Measurements from ENCODE around the gene ARHGAP15. TPM values are rescaled to one million over a fixed set of nuclear protein-coding genes. Genes with fewer than 3 reads are reported as not detected.

Gene ARHGAP15
- total RNA-seq, 1 experiment from 2014 or later, result not detected

DNA sequence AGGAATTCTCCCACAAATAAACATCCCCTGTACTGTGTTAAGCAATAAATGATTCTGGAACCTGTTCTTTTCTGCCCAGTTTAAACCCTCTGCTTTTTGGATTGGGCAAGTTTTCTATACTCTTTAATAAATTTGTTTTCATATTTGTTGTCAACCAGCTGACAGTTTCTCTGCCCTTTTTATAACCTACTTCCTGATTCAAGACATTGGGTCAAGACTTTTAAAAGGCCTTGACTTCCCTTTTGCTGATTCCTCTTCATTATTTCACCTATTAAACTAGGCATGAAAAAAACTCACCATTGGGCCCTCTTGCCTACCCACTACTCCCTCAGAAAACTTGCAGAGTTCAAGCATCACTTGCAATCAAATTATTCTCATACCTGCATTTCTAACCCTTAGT is 459.5 kb downstream of the ARHGAP15 start:
- DNase-seq, result no peak
- no peaks in the 10 kb centered on the region for H3K36me3 ChIP-seq
- no peak overlapping the region for H3K4me3 ChIP-seq
- H3K9me3 ChIP-seq, result no peaks in the 10 kb centered on the region
- no peaks in the 10 kb centered on the region for H3K27me3 ChIP-seq

DNA sequence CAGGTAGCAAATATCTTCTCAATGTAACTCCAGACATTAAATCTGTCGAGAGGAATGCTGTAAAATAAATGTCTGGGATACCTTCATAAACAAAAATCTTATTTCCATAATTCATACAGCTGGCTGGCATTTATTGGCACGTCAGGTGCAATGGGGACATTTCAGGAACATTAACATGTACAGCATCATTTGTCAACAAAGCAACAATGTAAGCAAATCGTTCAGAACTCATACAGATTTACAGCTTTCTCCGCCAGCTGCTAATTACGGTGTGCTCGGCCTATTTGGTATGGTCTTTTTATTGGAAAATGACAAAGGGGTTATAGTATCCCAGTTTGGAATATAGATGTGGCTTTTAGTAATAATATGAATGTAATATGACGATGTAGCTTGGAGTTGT is 464.9 kb downstream of the ARHGAP15 start:
- no peaks in the 10 kb centered on the region for H3K36me3 ChIP-seq
- no peaks in the 10 kb centered on the region for H3K27me3 ChIP-seq
- H3K4me3 ChIP-seq, result no peak overlapping the region
- DNase-seq, result no peak
- no peaks in the 10 kb centered on the region for H3K9me3 ChIP-seq

DNA sequence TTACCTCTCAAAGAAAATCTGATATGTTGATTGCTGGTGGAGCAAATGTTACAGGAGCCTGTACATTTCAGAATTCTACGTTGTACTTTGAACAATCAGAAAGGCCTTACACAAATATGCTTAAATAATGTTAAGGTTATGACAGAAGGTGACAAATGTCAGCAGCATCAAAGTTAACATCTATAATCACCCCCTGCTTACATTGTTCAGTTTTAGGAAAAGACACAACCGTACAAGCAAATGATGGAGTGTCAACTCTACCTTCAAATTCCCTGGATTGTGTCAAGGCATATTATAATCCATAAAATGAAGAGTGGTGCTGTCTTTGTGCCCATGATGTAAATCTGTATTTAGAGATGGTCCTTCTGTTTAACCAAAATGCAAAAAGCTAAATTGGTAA is 465.5 kb downstream of the ARHGAP15 start:
- no peak for DNase-seq
- no peaks in the 10 kb centered on the region for H3K27me3 ChIP-seq
- H3K4me3 ChIP-seq, result no peak overlapping the region
- H3K9me3 ChIP-seq, result no peaks in the 10 kb centered on the region
- no peaks in the 10 kb centered on the region for H3K36me3 ChIP-seq

DNA sequence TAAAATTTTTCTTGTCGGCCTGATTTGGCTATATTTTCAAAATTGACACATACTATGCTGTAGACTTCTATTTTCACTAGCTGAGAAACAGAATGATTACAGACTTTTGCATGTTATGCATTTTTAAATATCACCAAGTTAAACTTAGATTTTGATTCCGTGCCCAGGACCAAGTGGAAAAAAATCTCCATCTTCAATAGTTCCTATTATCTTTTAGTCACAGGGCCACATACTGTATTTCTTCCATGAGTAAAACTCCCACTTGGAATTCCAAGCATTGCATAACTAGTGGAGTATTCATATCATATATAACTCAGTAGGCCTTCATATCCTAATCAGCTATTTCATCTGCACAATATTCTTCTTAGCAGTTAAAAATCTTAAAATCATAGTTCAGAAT is 470.9 kb downstream of the ARHGAP15 start:
- DNase-seq, result no peak
- Histone ChIP-seq H3K9me3 (no peaks in the 10 kb centered on the region), H3K4me3 (no peak overlapping the region), H3K36me3 (no peaks in the 10 kb centered on the region), H3K27me3 (no peaks in the 10 kb centered on the region)

DNA sequence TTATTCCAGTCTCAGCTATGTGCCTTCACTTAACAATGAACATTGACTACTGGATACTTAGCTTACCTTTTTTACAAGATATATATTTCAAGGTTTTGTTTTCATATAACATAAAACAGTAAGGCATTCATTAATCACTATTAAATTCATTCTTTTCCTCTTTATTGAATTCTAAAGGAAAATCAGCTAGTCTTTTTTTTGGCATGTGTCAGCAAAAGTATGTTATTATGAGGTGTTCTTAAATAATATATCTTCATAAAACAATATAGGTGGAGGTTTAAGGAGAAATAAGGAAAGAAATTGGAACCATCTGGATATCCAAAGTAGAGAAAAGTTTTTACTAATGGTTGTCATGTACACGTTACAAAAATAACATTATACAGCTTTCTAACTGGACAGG is 472.6 kb downstream of the ARHGAP15 start:
- no peaks in the 10 kb centered on the region for H3K36me3 ChIP-seq
- H3K27me3 ChIP-seq, result no peaks in the 10 kb centered on the region
- DNase-seq, result no peak
- H3K4me3 ChIP-seq, result no peak overlapping the region
- no peaks in the 10 kb centered on the region for H3K9me3 ChIP-seq

DNA sequence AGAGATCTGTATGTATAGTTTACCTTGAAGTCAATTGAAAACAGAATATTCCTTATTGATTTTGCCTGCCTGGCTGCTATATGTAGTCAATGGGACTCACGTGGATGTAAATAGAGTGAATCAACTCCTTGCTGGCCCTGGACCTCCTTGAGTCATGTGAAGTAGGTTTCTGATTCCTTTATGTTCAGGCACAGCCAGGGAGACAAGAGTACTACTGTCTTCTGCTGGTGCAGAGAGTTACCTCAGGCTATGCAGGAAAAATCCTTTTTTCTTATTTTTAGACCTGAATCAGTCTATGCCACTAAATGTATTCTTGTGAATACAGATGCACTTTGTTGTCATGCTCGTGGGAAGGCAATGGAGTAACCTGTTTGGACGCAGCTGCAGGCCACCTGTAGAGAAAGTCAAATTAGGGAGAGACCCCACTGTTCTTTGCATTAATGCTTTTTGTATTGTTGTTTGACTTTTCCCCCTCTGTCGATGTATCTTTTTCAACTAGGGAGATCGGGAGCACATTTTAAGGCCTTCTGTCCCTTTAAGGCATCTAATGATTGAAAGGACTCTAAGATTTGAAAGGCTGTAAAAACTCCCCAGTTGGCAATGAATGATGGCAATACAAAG is 473.9 kb downstream of the ARHGAP15 start:
- Histone ChIP-seq H3K4me3 (no peak overlapping the region), H3K9me3 (no peaks in the 10 kb centered on the region), H3K27me3 (no peaks in the 10 kb centered on the region), H3K36me3 (no peaks in the 10 kb centered on the region)
- no peak for DNase-seq

DNA sequence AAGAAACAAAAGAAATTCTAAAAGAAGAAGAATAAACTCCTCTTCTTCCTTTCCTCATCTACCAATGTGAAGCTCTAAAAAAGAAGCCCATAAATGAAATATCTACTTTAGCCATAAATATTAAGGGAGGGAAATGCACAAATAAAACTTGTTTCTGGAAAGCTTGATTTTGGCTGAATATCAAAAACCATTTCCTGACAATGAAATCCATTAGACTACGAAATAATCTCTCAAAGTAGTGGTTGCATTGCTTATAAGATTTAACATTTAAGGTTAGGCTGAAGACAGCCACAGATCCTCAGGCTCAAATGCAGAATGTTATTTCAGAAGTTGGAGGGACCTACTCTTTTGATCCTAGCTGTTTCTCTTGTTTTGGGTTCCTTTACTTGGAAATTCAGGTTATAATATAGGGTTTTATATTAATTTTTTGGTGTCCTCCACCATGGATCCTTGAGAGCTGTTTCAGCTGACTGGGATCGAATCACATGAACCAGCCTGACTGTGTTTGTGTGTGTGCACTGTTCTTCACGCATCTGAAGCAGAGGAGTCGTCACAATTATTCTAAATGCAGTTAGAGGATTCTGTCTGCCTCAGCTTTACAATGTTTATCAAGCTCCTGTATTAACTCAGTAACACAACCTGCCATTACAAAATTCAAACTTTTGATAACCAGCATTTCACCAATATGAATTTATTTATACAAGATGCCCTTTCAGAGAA is 474.8 kb downstream of the ARHGAP15 start:
- no peak overlapping the region for H3K4me3 ChIP-seq
- H3K36me3 ChIP-seq, result no peaks in the 10 kb centered on the region
- no peak for DNase-seq
- H3K9me3 ChIP-seq, result no peaks in the 10 kb centered on the region
- H3K27me3 ChIP-seq, result no peaks in the 10 kb centered on the region

DNA sequence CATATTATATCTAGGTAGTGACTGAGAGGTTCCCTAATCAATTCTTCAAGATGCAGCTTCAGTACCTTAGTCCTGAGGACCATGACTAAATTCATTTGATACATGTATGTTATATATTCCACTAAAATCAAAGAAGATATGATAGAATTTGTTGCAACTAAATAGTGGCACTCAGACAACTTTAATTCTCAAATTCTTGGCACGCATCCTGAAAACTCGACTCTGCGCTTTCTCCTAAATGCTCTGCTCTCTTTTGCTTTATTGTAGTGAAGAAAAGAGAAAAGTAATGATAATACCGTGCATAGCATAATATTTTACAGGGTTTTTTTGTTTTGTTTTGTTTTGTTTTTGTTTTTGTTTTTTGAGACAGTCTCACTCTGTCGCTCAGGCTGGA is 475.3 kb downstream of the ARHGAP15 start:
- no peak for DNase-seq
- Histone ChIP-seq H3K4me3 (no peak overlapping the region), H3K9me3 (no peaks in the 10 kb centered on the region), H3K27me3 (no peaks in the 10 kb centered on the region), H3K36me3 (no peaks in the 10 kb centered on the region)

DNA sequence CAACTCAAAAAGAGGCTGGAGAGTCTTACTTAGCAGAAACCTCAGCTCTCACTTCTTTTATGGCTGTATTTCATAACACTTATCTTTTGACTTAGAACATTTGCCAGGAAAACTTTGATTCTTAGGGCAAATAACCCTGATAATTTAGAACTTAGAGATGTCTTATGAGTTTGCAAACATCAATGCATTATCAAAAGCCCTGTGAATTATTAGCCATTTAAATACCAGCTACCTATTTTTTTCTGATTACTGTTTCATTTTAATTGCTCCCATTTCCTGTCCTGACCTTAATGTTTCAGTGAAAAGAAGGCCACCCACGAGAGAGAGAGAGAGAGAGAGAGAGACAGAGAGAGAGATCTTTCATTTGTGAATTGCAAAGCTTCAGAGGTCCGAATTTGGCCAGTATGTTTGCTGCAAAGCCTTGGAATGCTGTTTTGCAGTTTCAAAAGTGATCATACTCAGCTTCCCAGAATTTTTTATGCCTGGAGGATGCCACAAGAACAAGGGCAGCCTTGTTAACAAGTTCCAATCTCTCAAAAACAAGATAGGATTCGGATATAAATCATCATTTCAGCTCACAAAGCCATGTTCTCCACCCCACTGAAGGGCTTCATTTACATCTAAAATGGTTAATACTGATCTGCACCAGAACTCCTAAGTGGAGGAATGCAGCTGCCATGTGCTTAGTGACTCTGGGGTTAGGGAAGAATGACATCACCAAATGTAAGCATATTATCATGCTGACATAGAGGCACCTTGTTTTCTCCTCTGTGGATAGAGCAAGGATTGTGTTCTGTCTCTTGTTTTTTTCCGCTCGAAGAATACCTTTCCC is 478.2 kb downstream of the ARHGAP15 start:
- Histone ChIP-seq H3K36me3 (no peaks in the 10 kb centered on the region), H3K27me3 (no peaks in the 10 kb centered on the region), H3K9me3 (no peaks in the 10 kb centered on the region), H3K4me3 (no peak overlapping the region)
- DNase-seq, result no peak

DNA sequence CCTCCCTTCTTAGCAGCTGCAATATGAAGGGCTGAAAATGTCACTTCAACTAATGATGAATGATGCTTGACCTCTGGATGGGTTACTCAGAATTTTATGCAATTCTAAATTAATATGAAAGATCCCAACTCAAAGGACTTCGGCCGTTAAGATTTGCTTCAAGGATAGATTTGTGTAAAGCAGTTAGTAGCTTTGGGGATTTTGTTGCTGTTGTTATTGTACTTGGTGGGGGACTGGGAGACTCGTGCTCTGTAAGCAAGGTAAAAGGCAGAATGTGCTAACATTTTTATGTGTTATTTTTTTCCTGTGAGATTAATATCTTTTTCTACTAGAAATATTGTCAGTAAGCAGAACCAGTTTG is 478.8 kb downstream of the ARHGAP15 start:
- H3K36me3 ChIP-seq, result no peaks in the 10 kb centered on the region
- no peaks in the 10 kb centered on the region for H3K9me3 ChIP-seq
- H3K27me3 ChIP-seq, result no peaks in the 10 kb centered on the region
- H3K4me3 ChIP-seq, result no peak overlapping the region
- DNase-seq, result no peak

DNA sequence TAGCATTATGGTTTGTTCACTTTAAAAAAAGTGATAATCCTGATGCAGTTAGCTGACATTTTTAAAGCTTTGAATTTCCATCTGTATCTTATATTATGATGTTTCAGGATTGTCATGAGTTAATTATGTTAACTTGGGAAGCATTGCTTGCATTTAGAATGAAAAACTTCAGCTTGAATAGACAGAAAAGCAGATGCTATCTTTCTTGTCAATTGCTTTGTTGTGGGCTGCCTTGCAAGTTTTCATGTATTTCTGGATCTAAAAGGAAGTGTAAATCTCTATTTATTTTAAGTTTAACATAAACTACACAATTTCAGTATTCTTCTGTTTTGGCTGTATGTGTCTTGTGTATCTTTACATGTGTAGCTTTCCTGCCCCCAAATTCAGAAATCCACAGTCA is 479.5 kb downstream of the ARHGAP15 start:
- DNase-seq, result no peak
- Histone ChIP-seq H3K36me3 (no peaks in the 10 kb centered on the region), H3K4me3 (no peak overlapping the region), H3K27me3 (no peaks in the 10 kb centered on the region), H3K9me3 (no peaks in the 10 kb centered on the region)

DNA sequence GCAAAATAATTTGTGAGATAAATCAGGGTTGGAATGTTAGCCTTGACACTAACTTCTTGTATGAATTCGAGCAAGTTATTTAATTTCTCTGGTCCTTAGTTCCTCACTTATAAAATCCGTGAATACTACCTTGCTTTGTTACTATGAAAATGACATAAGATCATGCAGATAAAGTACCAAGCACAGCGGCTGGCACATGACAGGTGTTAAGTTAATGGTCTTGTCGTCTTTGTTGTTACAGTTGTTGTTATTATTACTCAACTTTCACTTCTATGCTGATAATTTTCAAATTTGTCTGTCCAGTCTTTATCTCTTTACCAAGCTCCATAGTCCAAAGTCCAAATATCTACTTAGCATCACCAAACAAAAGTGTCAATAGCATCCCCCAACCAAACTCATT is 482.1 kb downstream of the ARHGAP15 start:
- Histone ChIP-seq H3K4me3 (no peak overlapping the region), H3K9me3 (no peaks in the 10 kb centered on the region), H3K27me3 (peaks cover 3% of the 10 kb centered on the region; the same call in 1 of the 2 replicates), H3K36me3 (no peaks in the 10 kb centered on the region)
- DNase-seq, result no peak

DNA sequence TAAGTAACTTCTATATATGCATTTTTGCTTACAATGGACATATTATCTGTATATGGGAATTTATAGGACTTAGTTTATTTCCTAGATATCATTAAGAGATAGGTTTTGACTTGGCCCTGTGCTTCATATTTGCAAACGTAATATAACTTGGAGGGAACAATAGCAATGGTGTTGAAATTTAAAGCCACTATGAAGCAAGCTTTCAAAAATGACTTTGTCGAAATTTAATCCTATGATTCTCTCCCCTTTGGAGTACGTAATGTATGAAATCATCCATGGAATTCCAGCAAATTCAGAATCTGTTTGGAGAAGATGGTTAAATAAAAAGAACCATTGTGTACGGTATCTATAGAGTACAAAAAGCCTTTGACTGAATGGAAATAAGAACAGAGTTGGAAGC is 486.3 kb downstream of the ARHGAP15 start:
- Histone ChIP-seq H3K9me3 (no peaks in the 10 kb centered on the region), H3K36me3 (no peaks in the 10 kb centered on the region), H3K4me3 (no peak overlapping the region), H3K27me3 (peaks cover 3% of the 10 kb centered on the region; the same call in 1 of the 2 replicates)
- no peak for DNase-seq

DNA sequence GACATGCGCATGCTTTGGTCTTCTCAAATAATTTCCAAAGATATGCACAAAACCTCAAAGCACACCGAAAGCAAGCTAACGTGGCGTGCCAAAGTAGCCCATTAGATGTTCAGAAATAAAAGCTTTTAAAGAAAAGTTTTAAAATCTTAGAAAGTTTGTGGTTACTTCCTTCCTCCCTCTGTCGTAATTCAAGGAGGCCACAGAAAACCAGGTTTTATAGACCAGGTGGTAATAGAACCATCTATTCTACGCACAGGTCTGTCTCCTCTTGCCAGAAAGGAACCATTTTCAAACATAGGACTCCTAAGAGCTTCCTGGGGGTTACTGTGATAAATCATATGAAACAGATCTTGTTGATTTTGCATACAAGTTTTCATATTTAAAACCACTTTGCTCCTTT is 487.2 kb downstream of the ARHGAP15 start:
- Histone ChIP-seq H3K4me3 (no peak overlapping the region), H3K27me3 (peaks cover 3% of the 10 kb centered on the region; the same call in 1 of the 2 replicates), H3K9me3 (no peaks in the 10 kb centered on the region), H3K36me3 (no peaks in the 10 kb centered on the region)
- no peak for DNase-seq

DNA sequence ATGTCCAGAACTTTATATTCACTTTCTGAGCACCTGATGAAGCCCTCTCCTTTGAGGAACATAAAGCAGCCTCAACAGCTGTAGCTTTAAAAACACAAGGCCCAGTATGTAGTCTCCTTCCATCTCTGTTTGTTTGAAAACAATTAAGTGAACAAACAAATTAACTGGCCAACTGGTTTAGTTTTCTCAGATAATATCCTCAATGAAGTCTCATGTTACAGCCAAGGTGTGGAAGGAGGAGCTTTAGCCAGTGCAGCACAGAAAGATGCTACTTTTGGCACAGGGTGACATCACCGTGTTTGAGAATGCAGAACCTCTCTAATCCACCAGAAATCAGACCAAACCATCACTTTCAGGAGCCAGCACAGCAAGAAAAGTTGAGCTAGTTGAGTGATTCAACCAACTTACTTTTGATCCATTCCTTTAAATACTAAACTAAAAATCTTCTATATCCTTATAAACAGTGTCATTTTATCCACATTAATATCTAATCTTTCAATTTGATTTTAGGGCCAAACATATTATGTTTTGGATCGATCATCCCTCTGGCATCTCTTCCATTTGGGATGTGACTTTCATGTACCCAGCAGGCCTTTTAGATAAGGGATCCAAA is 488.7 kb downstream of the ARHGAP15 start:
- H3K4me3 ChIP-seq, result no peak overlapping the region
- no peak for DNase-seq
- H3K27me3 ChIP-seq, result peaks cover 3% of the 10 kb centered on the region; the same call in 1 of the 2 replicates
- no peaks in the 10 kb centered on the region for H3K9me3 ChIP-seq
- H3K36me3 ChIP-seq, result no peaks in the 10 kb centered on the region

DNA sequence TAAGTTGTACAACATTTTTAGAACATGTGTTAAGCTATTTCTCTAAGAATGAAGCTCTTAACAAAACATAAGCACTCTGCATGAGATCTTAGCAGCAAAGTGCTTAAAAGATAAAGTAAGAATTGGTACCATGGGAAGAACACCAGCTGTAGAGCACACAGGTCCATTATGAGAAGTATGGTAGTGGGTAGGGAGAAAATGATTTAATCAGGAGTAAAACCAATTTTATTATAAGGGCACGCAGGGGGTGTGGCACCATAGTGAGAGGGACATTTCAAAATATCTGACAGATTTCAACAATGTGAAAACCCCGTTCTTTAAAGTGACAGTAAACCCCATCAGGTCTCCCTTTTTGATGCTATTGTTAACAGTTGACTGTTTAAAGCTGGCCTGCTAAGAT is 492.9 kb downstream of the ARHGAP15 start:
- H3K27me3 ChIP-seq, result no peaks in the 10 kb centered on the region
- H3K36me3 ChIP-seq, result no peaks in the 10 kb centered on the region
- H3K4me3 ChIP-seq, result no peak overlapping the region
- no peak for DNase-seq
- H3K9me3 ChIP-seq, result no peaks in the 10 kb centered on the region

DNA sequence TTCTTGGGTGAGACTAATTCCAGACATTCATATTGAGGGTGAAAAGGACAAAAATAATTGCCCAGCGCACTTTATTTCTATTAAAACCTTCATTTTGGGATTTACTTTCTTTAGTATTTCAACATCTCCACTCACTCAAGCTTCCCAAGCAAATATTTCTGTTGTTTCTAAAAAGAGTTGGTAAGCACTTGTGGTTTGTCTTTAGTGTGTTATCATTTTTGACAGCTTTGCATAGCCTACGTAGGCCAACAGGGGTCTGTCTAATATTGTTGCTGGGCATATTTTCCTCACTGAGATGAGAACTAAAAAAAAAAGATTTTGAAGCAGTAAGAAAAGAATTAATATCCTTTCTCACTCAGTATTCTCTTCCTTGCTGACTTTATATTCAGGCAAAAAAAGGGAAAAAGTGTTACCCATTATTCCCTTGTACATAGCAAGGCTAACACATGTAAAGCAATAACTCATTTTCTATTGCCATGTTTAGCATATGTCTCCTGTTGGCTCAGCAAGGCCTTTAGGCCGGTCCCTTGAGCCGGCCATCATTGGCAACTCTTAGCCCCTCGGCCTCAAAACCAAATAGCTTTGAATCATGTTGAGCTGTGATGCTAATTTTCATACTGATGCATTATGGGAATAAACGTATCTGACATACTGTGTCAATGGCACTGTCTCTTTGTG is 494.2 kb downstream of the ARHGAP15 start:
- no peaks in the 10 kb centered on the region for H3K27me3 ChIP-seq
- DNase-seq, result no peak
- H3K36me3 ChIP-seq, result no peaks in the 10 kb centered on the region
- no peak overlapping the region for H3K4me3 ChIP-seq
- H3K9me3 ChIP-seq, result no peaks in the 10 kb centered on the region
